HepG2 (cell line): ENCODE data around the gene DYNLL2. TPM values are rescaled to one million over a fixed set of nuclear protein-coding genes. Genes with fewer than 3 reads are reported as not detected.
A peak's percentile ranks its signal among the peaks of the same experiment; 100 is the strongest.

Source experiments
- E2F2 ChIP-seq: sonication (generic); formaldehyde crosslinking; IDR thresholded peaks from 2 replicates; pipeline ENCODE4 v1.4.0; 2020; ENCODE audit warnings: missing genetic modification reagents, borderline replicate concordance
- HMGA1 ChIP-seq: sonication (generic); formaldehyde crosslinking; conservative IDR thresholded peaks from 2 replicates; pipeline ENCODE4 v1.4.0; 2020; ENCODE audit warnings: missing genetic modification reagents
- HOXD1 ChIP-seq: sonication (generic); formaldehyde crosslinking; IDR thresholded peaks from 2 replicates; pipeline ENCODE4 v1.5.0; 2020; ENCODE audit warnings: missing genetic modification reagents
- KMT2B ChIP-seq: IDR thresholded peaks from 2 replicates; pipeline ENCODE4 v1.6.1; 2016; ENCODE audit warnings: missing genetic modification reagents, missing compliant biosample characterization
- MTF2 ChIP-seq: sonication (generic); formaldehyde crosslinking; IDR thresholded peaks from 2 replicates; pipeline ENCODE4 v1.5.0; 2020; ENCODE audit warnings: missing genetic modification reagents, borderline replicate concordance
- NFKBIZ ChIP-seq: IDR thresholded peaks from 2 replicates; pipeline ENCODE4 v1.6.1; 2018; ENCODE audit warnings: missing genetic modification reagents, missing compliant biosample characterization
- NR2F1 ChIP-seq, 2 experiments: fragments of 450-650 bp in 1 of 2; formaldehyde crosslinking in 1 of 2; IDR thresholded peaks; 2 replicates each; pipeline versions ENCODE4 v1.5.0 to v1.6.1; 2016 to 2020; ENCODE audit warnings: mild to moderate bottlenecking in 1 of 2, missing compliant biosample characterization in 1 of 2, missing genetic modification reagents in 1 of 2, moderate library complexity in 1 of 2
- NR3C1 ChIP-seq: sonication (generic); formaldehyde crosslinking; IDR thresholded peaks from 2 replicates; pipeline ENCODE4 v1.4.0; 2020; ENCODE audit warnings: missing genetic modification reagents
- ONECUT2 ChIP-seq: sonication (generic); formaldehyde crosslinking; IDR thresholded peaks from 2 replicates; pipeline ENCODE4 v1.4.0; 2020; ENCODE audit warnings: missing genetic modification reagents
- RXRA ChIP-seq: sonication (generic); formaldehyde crosslinking; IDR thresholded peaks from 2 replicates; pipeline ENCODE4 v1.5.1; 2020; ENCODE audit warnings: missing genetic modification reagents
- SIN3A ChIP-seq: IDR thresholded peaks from 2 replicates; pipeline ENCODE4 v1.6.1; 2011; ENCODE audit warnings: low read depth, mild to moderate bottlenecking, control low read depth, low read length, borderline replicate concordance
- SMARCE1 ChIP-seq: fragments of 450-650 bp; IDR thresholded peaks from 2 replicates; pipeline ENCODE4 v1.6.1; 2017; ENCODE audit warnings: borderline replicate concordance
- SOX13 ChIP-seq, 3 experiments: fragments of 450-650 bp in 1 of 3; sonication (generic) in 1 of 3; formaldehyde crosslinking in 1 of 3; IDR thresholded peaks in 2 of 3; conservative IDR thresholded peaks in 1 of 3; 2 replicates each; pipeline versions ENCODE4 v1.5.0 to v1.6.1; 2016 to 2020; ENCODE audit warnings: antibody characterized with exemption in 1 of 3, mild to moderate bottlenecking in 1 of 3, missing compliant biosample characterization in 1 of 3, missing genetic modification reagents in 1 of 3, moderate library complexity in 1 of 3
- SP140L ChIP-seq: sonication (generic); formaldehyde crosslinking; IDR thresholded peaks from 2 replicates; pipeline ENCODE4 v1.4.0; 2020; ENCODE audit warnings: missing genetic modification reagents, borderline replicate concordance
- TBX3 ChIP-seq: fragments of 450-650 bp; IDR thresholded peaks from 2 replicates; pipeline ENCODE4 v1.6.1; 2017; ENCODE audit warnings: antibody characterized with exemption, mild to moderate bottlenecking, inconsistent platforms, borderline replicate concordance
- TCF7 ChIP-seq: sonication (generic); IDR thresholded peaks from 2 replicates; pipeline ENCODE4 v1.6.1; 2016; ENCODE audit warnings: antibody characterized with exemption, low read depth
- ZBTB26 ChIP-seq: IDR thresholded peaks from 2 replicates; pipeline ENCODE4 v1.6.1; 2016; ENCODE audit warnings: missing compliant biosample characterization, missing genetic modification reagents, borderline replicate concordance
- ZBTB38 ChIP-seq: sonication (generic); formaldehyde crosslinking; IDR thresholded peaks from 2 replicates; pipeline ENCODE4 v1.5.1; 2020; ENCODE audit warnings: mild to moderate bottlenecking, missing genetic modification reagents
- ZBTB7B ChIP-seq: sonication (generic); formaldehyde crosslinking; IDR thresholded peaks from 2 replicates; pipeline ENCODE4 v1.4.0; 2020; ENCODE audit warnings: missing genetic modification reagents
- ZNF264 ChIP-seq: sonication (generic); formaldehyde crosslinking; IDR thresholded peaks from 2 replicates; pipeline ENCODE4 v1.4.0; 2020; ENCODE audit warnings: missing genetic modification reagents
- ZNF589 ChIP-seq: sonication (generic); formaldehyde crosslinking; conservative IDR thresholded peaks from 2 replicates; pipeline ENCODE4 v1.8.0; 2022; ENCODE audit warnings: mild to moderate bottlenecking, moderate library complexity, missing genetic modification reagents
- ZNF607 ChIP-seq: sonication (generic); formaldehyde crosslinking; IDR thresholded peaks from 2 replicates; pipeline ENCODE4 v1.5.1; 2020; ENCODE audit warnings: missing genetic modification reagents, mild to moderate bottlenecking, borderline replicate concordance
- ZNF746 ChIP-seq: sonication (generic); formaldehyde crosslinking; IDR thresholded peaks from 2 replicates; pipeline ENCODE4 v1.8.0; 2022; ENCODE audit warnings: mild to moderate bottlenecking, missing genetic modification reagents
- ZNF782 ChIP-seq: sonication (generic); formaldehyde crosslinking; IDR thresholded peaks from 2 replicates; pipeline ENCODE4 v1.4.0; 2020; ENCODE audit warnings: missing genetic modification reagents, mild to moderate bottlenecking, borderline replicate concordance
- polyA plus RNA-seq, 8 experiments: library from polyadenylated mRNA; depleted of rRNA in 3 of 8; stranded (reverse) in 7 of 8; unstranded in 1 of 8; fragments of >200 nt; fragmentation: Illumina TruSeq in 4 of 8; extraction: Trizol in 4 of 8; gene quantifications; 2 replicates each; pipeline versions ENCODE4 v1.2.1 to v1.2.3, GENCODE V29; 2011 to 2016; ENCODE audit warnings: low read depth in 4 of 8, missing spikeins in 1 of 8, mixed read lengths in 1 of 8; ENCODE audit not compliant: insufficient read depth in 1 of 8
- total RNA-seq, 5 experiments: library from RNA; depleted of rRNA; stranded (reverse); fragments of >200 nt; fragmentation: Illumina TruSeq; extraction: Trizol; gene quantifications; 2 replicates each; pipeline ENCODE4 v1.2.3, GENCODE V29; 2016; ENCODE audit warnings: low read depth in 1 of 5

The DYNLL2 gene
- total and polyA plus RNA-seq, 2 of the 13 experiments (the other 11 are each of a cell fraction or from before 2014, with no cell fraction given): 9.5 to 29.0 TPM

GRCh38 chr17:58120195-58120822, 37.1 kb downstream of the DYNLL2 start (continued):
- TF ChIP-seq RXRA (CRISPR knock-in tag) (no peak), ZBTB26 (CRISPR knock-in tag) (peak; percentile 83), HMGA1 (CRISPR knock-in tag) (no peak), HOXD1 (CRISPR knock-in tag) (no peak), NFKBIZ (CRISPR knock-in tag) (peak; percentile 67; the same call in 1 of the 2 replicates), ZNF746 (no peak), TBX3 (no peak), MTF2 (CRISPR knock-in tag) (no peak), SMARCE1 (no peak), ZNF782 (CRISPR knock-in tag) (no peak), ZNF607 (CRISPR knock-in tag) (peak; percentile 83), NR2F1 (CRISPR knock-in tag; IDR thresholded peaks at IDR 0.05) (0 out of 4 replicates have a peak, but pooled peaks of 1 of the 2 experiments have one; percentile 32), TCF7 (no peak), ZBTB7B (CRISPR knock-in tag) (0 out of 2 replicates have a peak, but pooled peaks have one; percentile 26), SIN3A (no peak), ZBTB38 (CRISPR knock-in tag) (no peak), ONECUT2 (no peak), SOX13 (IDR thresholded peaks at IDR 0.05) (no peak), SOX13 (CRISPR knock-in tag; conservative IDR thresholded peaks at IDR 0.05 in 1 of 2, IDR thresholded peaks at IDR 0.05 in 1 of 2) (peak in 1 of 2 experiments; percentile 48; a peak in 2 of 4 replicates), NR3C1 (no peak), ZNF264 (CRISPR knock-in tag) (no peak), ZNF589 (no peak), SP140L (CRISPR knock-in tag) (peak; percentile 91; the same call in 1 of the 2 replicates), E2F2 (no peak), KMT2B (CRISPR knock-in tag) (peak; percentile 83)
